ENCODE measurements around the gene ST3GAL3.
A peak's percentile ranks its signal among the peaks of the same experiment; 100 is the strongest.
"Not testable (repeated sequence)": the region's sequence is repeated elsewhere in the genome, so short reads cannot be mapped to it uniquely, and the experiment has no call there.

ST3GAL3 gene

DNA sequence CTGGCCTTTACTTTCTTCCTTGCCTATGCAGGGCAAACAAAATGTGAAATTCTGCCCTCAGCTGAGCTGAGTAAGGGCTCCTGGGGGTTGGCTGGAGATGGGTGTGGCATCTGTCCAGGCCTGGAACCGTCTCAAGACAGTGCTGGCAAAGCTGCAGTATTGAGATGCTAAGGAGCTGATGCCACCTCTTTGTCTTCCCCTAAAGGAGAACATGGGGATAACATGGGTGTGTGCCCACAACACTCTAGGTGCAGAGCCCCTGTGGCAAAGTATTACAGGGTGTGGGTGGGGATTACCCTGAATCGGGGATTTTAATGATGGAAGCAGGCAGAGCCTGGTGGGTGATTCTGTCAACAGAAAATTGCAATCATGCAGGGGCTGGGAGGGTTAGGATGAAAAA lies 2.5 kb upstream of the ST3GAL3 start:
- DNase-seq, result peak; percentile 63 to 88

- DNase-seq, result no peak
Measured at GRCh38 chr1:43705334-43705733, 2.0 kb upstream of the ST3GAL3 start.

DNA sequence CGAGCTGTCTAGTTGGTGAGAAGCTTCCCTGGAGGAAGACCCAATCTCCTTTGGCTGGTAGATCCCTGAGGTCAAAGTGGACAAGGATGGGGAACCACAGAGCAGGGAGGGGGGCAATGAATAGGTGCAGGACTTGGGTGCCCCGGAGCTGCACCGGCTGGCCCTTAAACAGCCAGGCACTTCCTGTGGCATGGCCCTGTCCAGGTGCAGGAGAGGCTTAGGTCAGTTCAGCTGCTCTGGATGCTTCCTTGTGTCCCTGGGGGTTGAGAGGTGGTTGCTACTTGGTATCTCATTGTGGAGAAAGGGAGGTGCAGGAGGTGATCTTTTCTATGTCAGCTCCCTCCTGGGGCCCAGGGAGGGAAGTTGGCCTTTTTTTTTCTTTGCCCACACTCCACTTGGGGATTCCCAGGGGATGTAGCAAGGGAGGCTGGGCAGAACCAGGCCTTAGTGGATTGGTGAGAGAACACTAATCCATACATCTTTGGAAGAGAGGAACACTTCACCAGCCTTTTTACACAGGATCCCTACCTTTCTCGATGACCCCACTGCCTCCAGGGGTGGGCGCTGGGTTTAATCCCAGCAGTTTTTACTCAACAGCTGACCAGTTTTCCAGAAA lies 1.2 kb upstream of the ST3GAL3 start:
- DNase-seq, result no peak

DNA sequence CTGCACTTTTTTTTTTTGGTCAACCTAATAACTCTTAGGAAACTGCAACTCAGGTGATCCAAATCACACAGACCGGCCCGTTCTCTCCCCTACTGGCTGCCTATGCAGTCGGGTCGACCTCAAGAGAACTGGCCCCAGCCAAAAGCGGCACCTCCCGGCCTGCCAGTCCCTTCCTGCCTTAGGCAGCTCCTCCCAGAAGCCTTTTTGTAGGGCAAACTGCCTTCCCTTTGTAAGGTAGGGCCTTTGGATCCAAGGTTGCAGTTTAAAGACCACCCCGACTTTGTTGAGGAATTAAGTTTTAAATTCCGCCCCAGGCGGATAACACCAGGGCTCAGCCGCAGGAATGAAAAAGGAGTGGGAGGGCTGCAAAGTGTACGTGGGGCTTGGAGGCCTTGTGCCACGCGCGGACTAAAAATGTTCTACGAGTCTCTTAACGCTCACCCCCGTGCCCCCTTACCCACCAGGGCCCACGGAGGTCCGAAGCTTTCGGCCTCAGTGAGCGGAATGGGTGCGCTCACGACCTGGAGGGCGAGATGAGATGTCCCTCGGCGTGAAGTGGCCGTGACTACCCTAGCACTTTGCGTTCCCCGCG lies 642 bp upstream of the ST3GAL3 start:
- DNase-seq, result no peak

- DNase-seq, result no peak
Measured at GRCh38 chr1:43708002-43708410, 670 bp downstream of the ST3GAL3 start.

- no peak for DNase-seq
Measured at GRCh38 chr1:43711049-43711448, 3.7 kb downstream of the ST3GAL3 start.

GRCh38 chr1:43711524-43712386 lies 4.4 kb downstream of the ST3GAL3 start:
- DNase-seq, result no peak

DNA sequence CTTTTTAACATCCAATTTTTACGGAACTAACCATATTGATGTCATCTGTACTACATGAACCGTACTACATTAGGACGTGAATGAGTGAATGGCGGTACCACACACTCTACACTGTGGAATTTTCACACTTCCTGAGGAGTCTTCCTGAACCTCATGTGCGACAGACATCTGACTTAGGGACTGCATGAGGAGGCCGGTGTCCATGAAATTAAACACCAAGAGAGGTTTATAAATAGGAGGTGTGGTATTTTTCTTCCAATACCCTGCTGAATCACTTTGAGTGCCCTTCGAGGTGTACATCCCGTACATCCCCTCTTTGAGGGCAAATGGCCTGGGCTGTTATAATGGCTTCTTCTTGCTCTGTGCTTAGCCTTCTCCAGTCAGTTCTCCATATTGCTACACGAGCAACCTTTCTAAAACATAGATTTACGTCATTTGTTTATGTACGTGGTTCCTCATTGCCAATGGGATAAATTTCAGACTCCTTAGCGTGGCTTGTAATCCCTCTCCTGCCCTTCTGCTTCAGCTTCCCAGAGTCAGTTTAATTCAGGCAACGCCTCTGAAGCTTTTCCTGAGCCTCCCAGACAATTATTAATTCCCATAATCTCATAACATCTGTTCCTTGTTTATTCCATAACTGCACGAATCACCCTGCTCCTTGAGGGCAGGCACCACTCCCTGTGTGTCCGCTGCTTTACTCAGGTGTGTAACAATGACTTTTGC lies 9.4 kb downstream of the ST3GAL3 start:
- DNase-seq, result no peak

- no peak for DNase-seq
Measured at GRCh38 chr1:43719063-43719462, 11.7 kb downstream of the ST3GAL3 start.

DNA sequence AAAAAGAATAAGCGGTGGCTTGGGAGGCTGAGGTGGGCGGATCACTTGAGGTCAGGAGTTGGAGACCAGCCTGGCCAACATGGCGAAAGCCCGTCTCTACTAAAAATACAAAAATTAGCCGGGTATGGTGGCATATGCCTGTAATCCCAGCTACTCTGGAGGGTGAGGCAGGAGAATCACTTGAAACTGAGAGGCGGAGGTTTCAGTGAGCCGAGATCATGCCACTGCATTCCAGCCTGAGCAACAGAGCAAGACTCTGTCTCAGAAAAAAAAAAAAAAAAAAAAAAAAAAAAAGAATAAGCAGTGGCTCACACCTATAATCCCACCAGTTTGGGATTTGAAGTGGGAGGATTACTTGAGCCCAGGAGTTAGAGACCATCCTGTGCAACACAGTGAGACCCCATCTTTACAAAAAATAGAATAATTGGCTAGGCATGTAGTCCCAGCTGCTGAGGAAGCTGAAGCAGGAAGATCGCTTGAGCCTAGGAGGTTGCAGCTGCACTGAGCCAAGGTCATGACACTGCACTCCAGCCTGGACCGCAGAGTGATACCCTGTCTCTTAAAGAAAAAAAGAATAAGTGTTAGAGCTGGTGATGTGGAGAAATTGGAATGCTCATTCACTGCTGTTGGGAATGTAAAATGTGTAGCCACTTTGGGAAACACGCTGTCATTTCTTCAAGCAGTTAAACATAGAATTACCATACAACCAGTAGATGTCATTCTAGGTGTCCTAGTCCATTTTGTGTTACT lies 12.5 kb downstream of the ST3GAL3 start:
- not testable (repeated sequence) for DNase-seq

GRCh38 chr1:43722810-43723209 lies 15.5 kb downstream of the ST3GAL3 start:
- no peak for DNase-seq

DNA sequence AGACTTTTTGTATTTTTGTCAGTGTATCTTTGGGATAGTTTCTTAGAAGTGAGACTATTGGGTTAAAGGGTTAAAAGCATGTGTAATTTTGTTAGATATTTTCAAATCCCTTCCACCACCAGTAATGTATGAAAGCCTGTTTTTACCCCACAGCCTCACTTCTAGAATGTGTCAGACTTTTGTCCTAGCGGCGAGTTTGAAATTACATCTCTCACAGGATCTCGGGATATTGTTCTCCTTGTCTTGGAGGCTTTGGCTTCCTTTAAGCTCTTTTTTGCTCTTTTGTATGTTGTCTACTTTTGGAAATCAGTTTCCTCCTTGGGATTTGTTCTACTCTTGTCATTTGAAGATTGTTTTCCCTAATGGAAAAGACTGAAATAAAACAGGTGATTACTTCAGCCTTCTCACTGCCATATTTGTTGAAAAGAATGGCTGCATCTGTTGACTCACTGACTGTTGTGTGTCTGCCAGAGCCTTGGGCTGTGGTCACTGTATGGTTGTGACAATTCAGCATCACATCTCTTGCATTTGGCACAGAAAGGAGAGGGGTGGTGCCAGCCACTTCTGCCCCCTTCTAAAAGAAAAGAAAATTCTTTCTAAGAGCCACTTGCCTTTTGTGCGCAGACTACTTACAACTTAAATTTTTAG lies 22.6 kb downstream of the ST3GAL3 start:
- no peak for DNase-seq

DNA sequence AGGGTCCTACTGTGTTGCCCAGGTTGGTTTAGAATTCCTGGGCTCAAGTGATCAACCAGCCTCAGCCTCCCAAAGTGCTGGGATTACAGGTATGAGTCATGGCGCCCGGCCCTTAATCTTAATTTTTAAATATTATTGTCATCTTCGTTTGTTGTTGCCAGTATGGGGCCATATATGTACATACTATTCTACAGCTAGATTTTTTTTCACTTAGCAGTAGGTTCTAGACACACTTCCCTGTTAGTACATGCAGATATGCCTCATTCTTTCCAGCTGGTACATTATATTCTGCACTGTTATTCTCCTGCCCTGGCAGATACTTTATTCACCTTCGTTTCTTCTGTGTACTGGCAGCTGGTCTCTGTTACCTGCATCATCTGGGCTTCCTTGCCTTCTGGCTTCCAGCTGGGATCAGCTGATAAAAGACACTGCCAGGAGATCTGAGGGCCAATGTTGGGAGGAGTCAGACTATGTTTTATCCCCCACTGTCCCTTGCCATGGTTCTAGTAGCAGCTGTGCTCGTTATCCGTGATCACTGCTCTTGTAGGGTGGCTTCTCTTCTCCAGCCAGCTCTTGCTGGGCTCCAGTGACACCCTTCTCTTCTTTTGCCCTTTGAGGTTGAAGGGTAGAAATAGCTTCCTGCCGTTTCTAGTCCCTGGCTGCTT lies 24.7 kb downstream of the ST3GAL3 start:
- DNase-seq, result no peak

- no peak for DNase-seq
Measured at GRCh38 chr1:43736819-43737218, 29.5 kb downstream of the ST3GAL3 start.

- no peak for DNase-seq
Measured at GRCh38 chr1:43742026-43742425, 34.7 kb downstream of the ST3GAL3 start.

- no peak for DNase-seq
Measured at GRCh38 chr1:43743206-43743605, 35.9 kb downstream of the ST3GAL3 start.

- DNase-seq, result no peak
Measured at GRCh38 chr1:43747736-43748135, 40.4 kb downstream of the ST3GAL3 start.

DNA sequence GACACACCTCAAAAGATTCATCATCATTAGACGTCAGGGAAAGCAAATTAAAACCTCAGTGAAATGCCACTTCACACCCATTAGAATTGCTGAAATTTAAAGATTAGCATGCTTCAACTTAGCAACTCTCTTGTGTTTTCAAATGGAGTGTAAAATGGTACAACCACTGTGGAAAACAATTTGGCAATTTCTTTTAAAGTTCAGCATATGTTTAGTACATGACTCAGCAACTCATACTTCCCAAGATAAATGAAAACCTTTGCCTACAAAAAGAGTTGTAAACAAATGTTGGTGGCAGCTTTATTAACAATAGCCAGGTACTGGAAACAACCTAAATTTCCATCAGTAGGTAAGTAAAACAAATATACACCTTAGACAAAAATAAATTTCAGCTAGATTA lies 42.7 kb downstream of the ST3GAL3 start:
- no peak for DNase-seq

GRCh38 chr1:43753422-43753821 lies 46.1 kb downstream of the ST3GAL3 start:
- no peak for DNase-seq

GRCh38 chr1:43754892-43755291 lies 47.6 kb downstream of the ST3GAL3 start:
- DNase-seq, result no peak

- DNase-seq, result no peak
Measured at GRCh38 chr1:43757343-43758053, 50.2 kb downstream of the ST3GAL3 start.
